HepG2 (cell line): Measurements from ENCODE around the gene ITIH3. TPM values are rescaled to one million over a fixed set of nuclear protein-coding genes. Genes with fewer than 3 reads are reported as not detected.
A peak's percentile ranks its signal among the peaks of the same experiment; 100 is the strongest.

Experiments
- CBX2 ChIP-seq, 2 experiments: fragments of 200-600 bp in 1 of 2; sonication (generic); formaldehyde crosslinking in 1 of 2; IDR thresholded peaks; 2 replicates each; pipeline versions ENCODE4 v1.7.0 to v1.8.1; 2018 to 2022; ENCODE audit warnings: low read depth in 2 of 2, low read length in 1 of 2, mild to moderate bottlenecking in 1 of 2, missing genetic modification reagents in 1 of 2
- ESRRA ChIP-seq: sonication (generic); formaldehyde crosslinking; IDR thresholded peaks from 2 replicates; pipeline ENCODE4 v1.5.1; 2020; ENCODE audit warnings: mild to moderate bottlenecking, low read depth, missing genetic modification reagents
- GPN1 ChIP-seq: sonication (generic); formaldehyde crosslinking; IDR thresholded peaks from 2 replicates; pipeline ENCODE4 v1.5.1; 2020; ENCODE audit warnings: missing genetic modification reagents, borderline replicate concordance
- KAT2B ChIP-seq: fragments of 150-350 bp; IDR thresholded peaks from 2 replicates; pipeline ENCODE4 v1.6.1; 2014; ENCODE audit warnings: low read depth, low read length, borderline replicate concordance
- KAT8 ChIP-seq: IDR thresholded peaks from 2 replicates; pipeline ENCODE4 v1.6.1; 2016; ENCODE audit warnings: missing genetic modification reagents, missing compliant biosample characterization
- MIER2 ChIP-seq: IDR thresholded peaks from 2 replicates; pipeline ENCODE4 v1.6.1; 2016; ENCODE audit warnings: missing biosample characterization, missing genetic modification reagents
- PCBP1 ChIP-seq: fragments of 200-400 bp; formaldehyde crosslinking; IDR thresholded peaks from 2 replicates; pipeline ENCODE4 v1.6.1; 2017; ENCODE audit warnings: mild to moderate bottlenecking, low read depth, low read length, borderline replicate concordance
- ZFY ChIP-seq: sonication (generic); formaldehyde crosslinking; IDR thresholded peaks from 2 replicates; pipeline ENCODE4 v1.4.0; 2020; ENCODE audit warnings: missing genetic modification reagents
- ZNF292 ChIP-seq: sonication (generic); formaldehyde crosslinking; IDR thresholded peaks from 2 replicates; pipeline ENCODE4 v1.8.1; 2022; ENCODE audit warnings: mild to moderate bottlenecking, low read depth, missing genetic modification reagents, borderline replicate concordance
- ZNF512 ChIP-seq: sonication (generic); formaldehyde crosslinking; IDR thresholded peaks from 2 replicates; pipeline ENCODE4 v1.4.0; 2020; ENCODE audit warnings: mild to moderate bottlenecking, missing genetic modification reagents
- ZNF605 ChIP-seq: sonication (generic); formaldehyde crosslinking; IDR thresholded peaks from 2 replicates; pipeline ENCODE4 v1.8.0; 2022; ENCODE audit warnings: mild to moderate bottlenecking, missing genetic modification reagents
- ZNF713 ChIP-seq: sonication (generic); formaldehyde crosslinking; IDR thresholded peaks from 2 replicates; pipeline ENCODE4 v1.4.0; 2020; ENCODE audit warnings: mild to moderate bottlenecking, missing genetic modification reagents
- ZNF75D ChIP-seq: sonication (generic); formaldehyde crosslinking; IDR thresholded peaks from 2 replicates; pipeline ENCODE4 v1.8.1; 2023; ENCODE audit warnings: missing genetic modification reagents, mild to moderate bottlenecking, borderline replicate concordance
- polyA plus RNA-seq, 8 experiments: library from polyadenylated mRNA; depleted of rRNA in 3 of 8; stranded (reverse) in 7 of 8; unstranded in 1 of 8; fragments of >200 nt; fragmentation: Illumina TruSeq in 4 of 8; extraction: Trizol in 4 of 8; gene quantifications; 2 replicates each; pipeline versions ENCODE4 v1.2.1 to v1.2.3, GENCODE V29; 2011 to 2016; ENCODE audit warnings: low read depth in 4 of 8, missing spikeins in 1 of 8, mixed read lengths in 1 of 8; ENCODE audit not compliant: insufficient read depth in 1 of 8
- total RNA-seq, 5 experiments: library from RNA; depleted of rRNA; stranded (reverse); fragments of >200 nt; fragmentation: Illumina TruSeq; extraction: Trizol; gene quantifications; 2 replicates each; pipeline ENCODE4 v1.2.3, GENCODE V29; 2016; ENCODE audit warnings: low read depth in 1 of 5
- TF ChIP-seq, protein P1 (sequence below): sonication (generic); formaldehyde crosslinking; IDR thresholded peaks from 2 replicates; pipeline ENCODE4 v1.5.0; 2020; ENCODE audit warnings: mild to moderate bottlenecking, missing genetic modification reagents, borderline replicate concordance
- TF ChIP-seq, protein P2 (sequence below): sonication (generic); formaldehyde crosslinking; IDR thresholded peaks from 2 replicates; pipeline ENCODE4 v1.5.1; 2020; ENCODE audit warnings: mild to moderate bottlenecking, missing genetic modification reagents, borderline replicate concordance
- TF ChIP-seq, protein P3 (sequence below): sonication (generic); formaldehyde crosslinking; IDR thresholded peaks from 2 replicates; pipeline ENCODE4 v1.4.0; 2020; ENCODE audit warnings: missing genetic modification reagents, borderline replicate concordance

The ITIH3 gene
- total and polyA plus RNA-seq, 2 of the 13 experiments (the other 11 are each of a cell fraction or from before 2014, with no cell fraction given): 105 to 632 TPM

DNA sequence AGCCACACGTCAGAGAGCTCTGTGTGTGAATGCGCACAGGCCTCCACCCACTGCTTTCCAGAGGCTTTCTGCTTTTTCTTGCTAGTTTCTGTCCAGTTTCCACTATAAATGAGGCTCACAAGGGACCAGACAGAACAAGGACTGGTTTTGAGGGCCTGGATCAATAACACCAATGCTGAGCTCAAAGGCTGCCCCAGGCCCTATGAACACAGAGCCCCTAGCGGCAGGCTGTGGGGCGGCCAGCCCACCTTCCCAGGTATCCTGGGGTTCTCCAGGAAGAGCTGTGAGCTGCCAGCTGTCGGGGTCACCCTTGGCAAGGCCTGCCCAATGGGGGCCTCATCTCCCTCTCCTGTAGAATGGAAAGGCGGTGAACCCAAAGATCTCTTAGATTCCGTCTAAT is 2.2 kb upstream of the ITIH3 start (continued):
- no peak for TF ChIP-seq CBX2 (IDR thresholded peaks at IDR 0.05; ENCODE audit: low read depth, low read length)
- TF ChIP-seq CBX2 (CRISPR knock-in tag; IDR thresholded peaks at IDR 0.05; ENCODE audit: low read depth): no peak
- TF ChIP-seq, protein P1, sequence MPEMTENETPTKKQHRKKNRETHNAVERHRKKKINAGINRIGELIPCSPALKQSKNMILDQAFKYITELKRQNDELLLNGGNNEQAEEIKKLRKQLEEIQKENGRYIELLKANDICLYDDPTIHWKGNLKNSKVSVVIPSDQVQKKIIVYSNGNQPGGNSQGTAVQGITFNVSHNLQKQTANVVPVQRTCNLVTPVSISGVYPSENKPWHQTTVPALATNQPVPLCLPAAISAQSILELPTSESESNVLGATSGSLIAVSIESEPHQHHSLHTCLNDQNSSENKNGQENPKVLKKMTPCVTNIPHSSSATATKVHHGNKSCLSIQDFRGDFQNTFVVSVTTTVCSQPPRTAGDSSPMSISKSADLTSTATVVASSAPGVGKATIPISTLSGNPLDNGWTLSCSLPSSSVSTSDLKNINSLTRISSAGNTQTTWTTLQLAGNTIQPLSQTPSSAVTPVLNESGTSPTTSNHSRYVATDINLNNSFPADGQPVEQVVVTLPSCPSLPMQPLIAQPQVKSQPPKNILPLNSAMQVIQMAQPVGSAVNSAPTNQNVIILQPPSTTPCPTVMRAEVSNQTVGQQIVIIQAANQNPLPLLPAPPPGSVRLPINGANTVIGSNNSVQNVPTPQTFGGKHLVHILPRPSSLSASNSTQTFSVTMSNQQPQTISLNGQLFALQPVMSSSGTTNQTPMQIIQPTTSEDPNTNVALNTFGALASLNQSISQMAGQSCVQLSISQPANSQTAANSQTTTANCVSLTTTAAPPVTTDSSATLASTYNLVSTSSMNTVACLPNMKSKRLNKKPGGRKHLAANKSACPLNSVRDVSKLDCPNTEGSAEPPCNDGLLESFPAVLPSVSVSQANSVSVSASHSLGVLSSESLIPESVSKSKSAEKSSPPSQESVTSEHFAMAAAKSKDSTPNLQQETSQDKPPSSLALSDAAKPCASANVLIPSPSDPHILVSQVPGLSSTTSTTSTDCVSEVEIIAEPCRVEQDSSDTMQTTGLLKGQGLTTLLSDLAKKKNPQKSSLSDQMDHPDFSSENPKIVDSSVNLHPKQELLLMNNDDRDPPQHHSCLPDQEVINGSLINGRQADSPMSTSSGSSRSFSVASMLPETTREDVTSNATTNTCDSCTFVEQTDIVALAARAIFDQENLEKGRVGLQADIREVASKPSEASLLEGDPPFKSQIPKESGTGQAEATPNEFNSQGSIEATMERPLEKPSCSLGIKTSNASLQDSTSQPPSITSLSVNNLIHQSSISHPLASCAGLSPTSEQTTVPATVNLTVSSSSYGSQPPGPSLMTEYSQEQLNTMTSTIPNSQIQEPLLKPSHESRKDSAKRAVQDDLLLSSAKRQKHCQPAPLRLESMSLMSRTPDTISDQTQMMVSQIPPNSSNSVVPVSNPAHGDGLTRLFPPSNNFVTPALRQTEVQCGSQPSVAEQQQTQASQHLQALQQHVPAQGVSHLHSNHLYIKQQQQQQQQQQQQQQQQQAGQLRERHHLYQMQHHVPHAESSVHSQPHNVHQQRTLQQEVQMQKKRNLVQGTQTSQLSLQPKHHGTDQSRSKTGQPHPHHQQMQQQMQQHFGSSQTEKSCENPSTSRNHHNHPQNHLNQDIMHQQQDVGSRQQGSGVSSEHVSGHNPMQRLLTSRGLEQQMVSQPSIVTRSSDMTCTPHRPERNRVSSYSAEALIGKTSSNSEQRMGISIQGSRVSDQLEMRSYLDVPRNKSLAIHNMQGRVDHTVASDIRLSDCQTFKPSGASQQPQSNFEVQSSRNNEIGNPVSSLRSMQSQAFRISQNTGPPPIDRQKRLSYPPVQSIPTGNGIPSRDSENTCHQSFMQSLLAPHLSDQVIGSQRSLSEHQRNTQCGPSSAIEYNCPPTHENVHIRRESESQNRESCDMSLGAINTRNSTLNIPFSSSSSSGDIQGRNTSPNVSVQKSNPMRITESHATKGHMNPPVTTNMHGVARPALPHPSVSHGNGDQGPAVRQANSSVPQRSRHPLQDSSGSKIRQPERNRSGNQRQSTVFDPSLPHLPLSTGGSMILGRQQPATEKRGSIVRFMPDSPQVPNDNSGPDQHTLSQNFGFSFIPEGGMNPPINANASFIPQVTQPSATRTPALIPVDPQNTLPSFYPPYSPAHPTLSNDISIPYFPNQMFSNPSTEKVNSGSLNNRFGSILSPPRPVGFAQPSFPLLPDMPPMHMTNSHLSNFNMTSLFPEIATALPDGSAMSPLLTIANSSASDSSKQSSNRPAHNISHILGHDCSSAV: no peak
- no peak for TF ChIP-seq PCBP1
- TF ChIP-seq, protein P2, sequence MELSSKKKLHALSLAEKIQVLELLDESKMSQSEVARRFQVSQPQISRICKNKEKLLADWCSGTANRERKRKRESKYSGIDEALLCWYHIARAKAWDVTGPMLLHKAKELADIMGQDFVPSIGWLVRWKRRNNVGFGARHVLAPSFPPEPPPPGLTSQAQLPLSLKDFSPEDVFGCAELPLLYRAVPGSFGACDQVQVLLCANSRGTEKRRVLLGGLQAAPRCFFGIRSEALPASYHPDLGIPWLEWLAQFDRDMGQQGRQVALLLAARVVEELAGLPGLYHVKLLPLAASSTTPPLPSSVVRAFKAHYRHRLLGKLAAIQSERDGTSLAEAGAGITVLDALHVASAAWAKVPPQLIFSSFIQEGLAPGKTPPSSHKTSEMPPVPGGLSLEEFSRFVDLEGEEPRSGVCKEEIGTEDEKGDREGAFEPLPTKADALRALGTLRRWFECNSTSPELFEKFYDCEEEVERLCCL (CRISPR knock-in tag): no peak
- TF ChIP-seq KAT8: no peak; the same call in 1 of the 2 replicates
- TF ChIP-seq, protein P3, sequence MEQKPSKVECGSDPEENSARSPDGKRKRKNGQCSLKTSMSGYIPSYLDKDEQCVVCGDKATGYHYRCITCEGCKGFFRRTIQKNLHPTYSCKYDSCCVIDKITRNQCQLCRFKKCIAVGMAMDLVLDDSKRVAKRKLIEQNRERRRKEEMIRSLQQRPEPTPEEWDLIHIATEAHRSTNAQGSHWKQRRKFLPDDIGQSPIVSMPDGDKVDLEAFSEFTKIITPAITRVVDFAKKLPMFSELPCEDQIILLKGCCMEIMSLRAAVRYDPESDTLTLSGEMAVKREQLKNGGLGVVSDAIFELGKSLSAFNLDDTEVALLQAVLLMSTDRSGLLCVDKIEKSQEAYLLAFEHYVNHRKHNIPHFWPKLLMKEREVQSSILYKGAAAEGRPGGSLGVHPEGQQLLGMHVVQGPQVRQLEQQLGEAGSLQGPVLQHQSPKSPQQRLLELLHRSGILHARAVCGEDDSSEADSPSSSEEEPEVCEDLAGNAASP: peak; percentile 26; the same call in 1 of the 2 replicates
- TF ChIP-seq ZFY (CRISPR knock-in tag): peak; percentile 63
- no peak for TF ChIP-seq MIER2 (CRISPR knock-in tag)
- TF ChIP-seq ZNF75D (CRISPR knock-in tag): no peak
- TF ChIP-seq KAT2B: peak; percentile 32; the same call in 1 of the 2 replicates
- TF ChIP-seq ZNF713: no peak
- peak; percentile 63; the same call in 1 of the 2 replicates for TF ChIP-seq ZNF292 (CRISPR knock-in tag)
- 0 out of 2 replicates have a peak, but pooled peaks have one; percentile 49 for TF ChIP-seq ZNF605 (CRISPR knock-in tag)
- no peak for TF ChIP-seq GPN1
- no peak; the same call in 1 of the 2 replicates for TF ChIP-seq ESRRA (CRISPR knock-in tag)
- TF ChIP-seq ZNF512 (CRISPR knock-in tag): no peak
